LHCN-M2 (cell line): Measurements from ENCODE around the gene DMD. TPM values are rescaled to one million over a fixed set of nuclear protein-coding genes. Genes with fewer than 3 reads are reported as not detected.

Experiments used
- DNase-seq: peaks from one replicate; pipeline ENCODE4 v3.0.0-alpha.2; 2012; ENCODE audit warnings: low read depth
- total RNA-seq: library from RNA; depleted of rRNA; stranded (reverse); fragments of >200 nt; gene quantifications from 2 replicates; pipeline ENCODE4 v1.2.3, GENCODE V29; 2014

Gene DMD
- total RNA-seq, 1 experiment from 2014 or later, result 7.4 TPM

DNA sequence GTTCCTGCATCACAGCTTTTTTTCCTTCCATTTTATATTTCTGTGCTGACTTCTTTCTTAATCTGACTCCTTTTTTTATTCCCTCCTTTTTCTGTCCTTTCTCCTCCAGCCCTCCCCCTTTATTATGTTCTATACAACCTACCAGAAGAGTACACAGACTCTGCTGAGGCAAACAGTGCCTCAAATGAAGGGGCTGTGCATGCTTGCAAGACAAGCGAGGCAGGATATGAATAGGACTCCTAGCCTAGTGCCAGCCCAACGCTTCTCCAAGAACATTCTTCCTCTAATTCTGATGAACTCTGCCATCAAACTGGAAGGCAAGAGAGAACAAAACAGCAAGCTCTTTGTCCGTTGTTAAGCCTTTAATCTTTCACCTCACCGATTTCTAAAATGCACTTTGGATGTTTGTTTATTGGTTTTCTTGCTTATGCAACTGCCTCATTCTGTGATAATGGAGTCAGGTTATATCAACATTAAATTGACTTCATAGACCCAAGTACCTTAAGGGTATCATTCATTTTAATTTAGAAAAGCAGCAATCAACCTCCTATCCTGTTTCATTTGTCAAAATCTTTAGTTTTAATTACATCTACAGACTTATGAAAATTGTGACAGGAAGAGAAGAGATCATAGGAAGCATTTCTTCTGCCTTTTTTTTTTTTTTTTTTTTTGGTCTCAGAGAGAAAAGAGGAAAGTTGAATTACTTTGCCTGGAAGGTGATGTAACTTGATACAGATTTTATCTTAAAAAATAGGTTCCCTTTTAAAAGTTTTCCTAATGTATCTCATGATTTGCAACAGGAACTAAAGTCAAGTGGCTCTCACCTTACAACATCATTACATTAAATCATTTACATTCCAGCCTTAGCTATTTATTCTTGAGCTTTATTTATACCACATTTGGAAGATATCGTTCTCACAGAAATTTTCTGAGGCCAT, 1854.8 kb downstream of the DMD start:
- DNase-seq, result no peak

DNA sequence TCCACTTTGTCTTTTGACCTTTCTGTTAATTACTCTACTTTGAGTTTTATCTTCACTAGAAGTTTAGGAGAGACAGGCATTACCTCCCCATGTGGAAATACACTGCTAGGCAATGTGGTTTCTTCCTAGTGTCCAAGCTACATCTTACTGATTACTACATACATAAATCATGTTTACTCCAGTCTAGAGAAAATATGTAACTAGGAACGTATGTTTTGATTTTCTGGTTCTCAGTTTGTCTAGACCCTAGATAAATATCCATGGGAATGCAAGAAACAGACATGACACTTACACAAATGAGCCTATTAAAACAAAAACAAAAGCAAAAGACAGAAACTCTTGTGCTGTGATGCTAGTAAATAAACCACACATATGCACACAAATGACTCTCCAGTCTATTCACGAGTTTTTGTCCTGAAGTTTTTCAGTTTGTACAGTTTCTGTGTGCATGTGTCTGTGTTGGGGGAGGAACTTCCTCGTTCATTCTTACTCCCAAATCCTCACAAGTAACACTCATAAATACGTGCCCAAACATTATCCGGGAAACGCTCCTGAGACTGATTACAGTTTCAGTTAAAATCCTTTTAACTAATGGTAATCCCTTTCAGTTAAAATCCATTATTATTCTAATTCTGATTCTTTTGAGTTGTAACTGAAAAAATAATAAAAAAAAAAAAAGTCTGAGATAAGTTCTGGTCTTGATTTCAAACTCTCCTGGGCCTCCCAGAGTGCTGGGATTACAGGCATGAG, 1856.0 kb downstream of the DMD start:
- DNase-seq, result no peak

DNA sequence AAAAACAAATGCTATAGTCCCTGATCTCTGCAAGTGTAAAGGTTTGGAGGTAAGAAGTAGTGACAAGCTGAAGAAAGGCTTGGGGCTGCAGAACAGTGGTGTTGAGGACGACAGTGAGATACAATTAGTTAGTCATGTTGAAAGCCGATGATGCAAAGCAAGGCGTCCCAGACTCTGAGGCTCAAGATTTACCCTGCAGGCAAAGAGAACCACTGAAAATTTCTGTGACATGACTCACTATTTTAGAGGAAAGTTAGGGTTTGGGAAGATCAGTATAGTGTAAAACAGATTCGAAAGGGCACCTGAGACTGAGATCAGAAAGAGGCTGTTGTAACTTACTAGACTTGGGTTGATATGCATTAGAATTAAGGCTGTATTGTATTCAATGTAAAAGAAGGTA, 1858.3 kb downstream of the DMD start:
- peak; percentile 61 for DNase-seq

DNA sequence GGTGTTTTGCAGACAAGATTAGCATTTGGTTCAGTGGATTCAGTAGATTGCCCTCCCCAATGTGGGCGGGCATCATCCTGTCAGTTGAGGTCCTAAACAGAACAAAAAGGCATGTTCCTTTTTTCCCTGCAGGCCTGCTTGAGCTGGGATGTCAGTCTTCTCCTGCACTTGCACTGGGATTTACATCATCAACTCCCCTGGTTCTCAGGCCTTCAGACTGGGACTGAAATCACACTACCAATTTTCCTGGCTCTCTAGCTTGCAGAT, 1860.6 kb downstream of the DMD start:
- no peak for DNase-seq

DNA sequence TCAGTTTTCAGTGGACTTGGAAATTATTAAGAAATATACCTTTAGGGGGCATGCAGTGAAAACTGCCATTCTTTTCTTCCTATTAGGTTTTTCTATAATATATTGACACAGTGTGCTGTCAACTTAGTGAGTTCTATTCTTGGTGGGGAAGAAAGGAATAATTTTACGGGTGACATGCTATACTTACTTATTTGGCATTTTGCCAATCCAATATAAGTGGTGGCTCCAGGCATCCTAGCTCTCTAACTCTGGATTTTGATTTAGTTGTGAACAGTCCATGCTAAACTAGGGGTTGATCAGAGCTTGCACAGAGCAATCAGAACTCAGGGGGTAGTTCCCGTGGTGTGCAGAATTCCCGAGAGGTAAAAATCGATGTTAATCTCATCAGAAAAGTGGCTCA, 1861.8 kb downstream of the DMD start:
- no peak for DNase-seq

DNA sequence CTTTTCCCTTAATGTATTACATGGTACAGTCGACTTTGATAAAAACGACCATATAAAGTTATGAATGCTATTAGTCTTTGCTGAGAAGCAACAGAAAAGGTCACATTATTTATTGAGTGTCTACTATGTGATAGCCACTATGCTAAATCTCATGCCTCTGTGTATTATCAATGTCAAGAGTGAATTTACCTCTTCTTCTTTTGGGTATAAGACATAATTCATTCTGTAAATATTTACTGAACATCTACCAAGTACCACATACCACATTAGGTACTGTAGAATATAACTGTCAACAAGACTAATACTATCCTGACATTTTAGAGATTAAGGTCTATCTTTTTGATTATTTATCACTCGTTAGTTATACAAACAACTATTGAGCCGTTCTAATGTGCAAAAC, 1870.8 kb downstream of the DMD start:
- no peak for DNase-seq

DNA sequence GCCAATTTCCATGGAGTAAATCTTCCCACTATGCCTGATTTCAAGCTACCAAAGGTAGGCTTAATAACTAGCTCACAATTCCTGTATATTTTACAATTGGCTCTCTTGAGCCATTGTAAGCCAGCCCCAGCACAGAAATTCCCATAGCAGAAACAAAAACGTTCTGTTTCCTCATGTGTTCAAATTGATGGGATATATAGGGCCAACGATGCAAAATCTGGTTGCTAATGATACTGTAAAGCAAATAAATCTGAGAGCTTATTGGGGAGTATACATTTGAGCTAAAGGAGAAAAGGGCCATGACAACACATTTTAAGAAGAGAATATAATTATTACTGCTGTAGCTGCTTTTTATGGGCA, 1872.4 kb downstream of the DMD start:
- DNase-seq, result no peak

DNA sequence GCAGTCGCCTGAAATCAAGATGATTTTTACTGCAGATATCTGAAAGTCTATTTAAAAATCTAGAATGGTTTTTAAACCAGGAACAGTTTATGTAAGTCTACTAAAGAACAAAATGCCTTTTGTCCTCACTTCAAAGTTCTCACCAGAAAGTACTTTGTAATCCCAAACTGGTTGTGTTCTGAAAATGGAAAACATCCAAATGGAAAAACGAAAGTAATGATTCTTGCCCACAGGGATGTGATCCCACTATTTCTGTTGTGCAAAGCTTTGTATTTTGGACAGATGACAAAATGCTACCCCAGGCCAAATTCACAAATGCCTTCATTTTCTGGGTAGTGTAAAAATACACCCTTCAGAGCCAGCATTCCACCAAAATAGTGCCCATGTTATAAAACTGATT, 1874.0 kb downstream of the DMD start:
- DNase-seq, result no peak

DNA sequence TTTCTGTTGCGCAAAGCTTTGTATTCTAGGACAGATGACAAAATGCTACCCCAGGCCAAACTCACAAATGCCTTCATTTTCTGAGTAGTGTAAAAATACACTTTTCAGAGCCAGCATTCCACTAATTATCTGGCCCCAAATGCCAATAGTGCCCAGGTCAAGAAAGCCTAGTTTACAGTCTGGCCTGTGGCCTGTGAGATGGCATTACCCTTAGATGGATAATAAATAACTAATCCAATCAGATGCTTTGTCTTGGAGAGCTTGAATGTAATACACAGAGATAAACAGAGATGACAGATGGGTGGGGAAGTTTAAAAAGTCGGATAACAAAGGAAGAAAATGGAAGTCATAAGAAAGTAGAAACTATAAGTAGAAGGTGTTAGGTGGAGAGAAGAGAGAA, 1874.9 kb downstream of the DMD start:
- no peak for DNase-seq

DNA sequence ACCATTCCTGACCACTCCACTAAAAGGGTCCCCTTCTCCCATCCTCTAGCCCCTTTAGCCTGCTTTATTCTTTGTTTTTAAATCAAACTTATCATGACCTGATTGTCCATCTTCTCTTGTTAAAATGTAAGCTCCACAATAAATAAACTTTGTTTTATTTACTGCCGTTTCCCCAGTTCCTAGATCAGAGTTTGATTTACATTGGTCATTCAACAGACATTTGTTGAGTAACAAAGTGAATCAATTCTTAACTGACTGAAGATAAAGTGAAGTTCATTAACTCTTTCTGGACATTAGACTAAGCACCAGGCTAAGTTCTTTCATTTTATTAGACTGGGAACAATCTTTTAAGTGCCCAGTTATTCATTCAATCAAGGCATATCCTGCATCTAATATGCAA, 1876.4 kb downstream of the DMD start:
- DNase-seq, result no peak

DNA sequence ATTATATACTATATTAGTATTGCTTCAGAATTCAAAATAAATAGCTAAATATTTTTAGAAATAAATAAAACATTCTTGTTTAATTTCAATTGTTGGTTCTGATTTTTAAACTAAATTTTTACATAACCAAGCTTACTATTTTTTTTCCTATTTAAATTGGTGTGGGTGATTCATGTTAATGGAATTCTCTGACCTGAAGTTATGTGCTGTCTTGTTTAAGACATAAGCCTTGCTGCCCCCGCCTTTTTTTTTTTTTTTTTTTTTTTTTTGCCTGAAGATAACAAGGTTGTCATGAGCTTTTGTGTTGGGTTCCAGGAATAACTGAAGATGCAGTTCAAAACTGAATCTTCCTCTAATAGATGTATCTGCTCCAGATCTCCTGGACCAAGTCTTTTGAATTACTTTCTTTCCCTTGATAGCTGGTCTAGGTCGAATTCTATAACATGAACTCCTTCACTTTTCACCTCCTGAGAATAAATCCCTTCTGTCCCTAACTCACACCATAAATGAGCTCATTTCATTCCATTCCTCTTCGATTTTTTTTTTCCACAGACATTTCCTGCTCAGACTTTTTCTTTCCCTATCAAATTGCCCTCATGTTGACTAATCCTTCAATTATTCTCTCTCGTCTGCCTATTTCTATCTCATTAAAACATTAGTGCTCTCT, 1878.1 kb downstream of the DMD start:
- DNase-seq, result peak; percentile 52

DNA sequence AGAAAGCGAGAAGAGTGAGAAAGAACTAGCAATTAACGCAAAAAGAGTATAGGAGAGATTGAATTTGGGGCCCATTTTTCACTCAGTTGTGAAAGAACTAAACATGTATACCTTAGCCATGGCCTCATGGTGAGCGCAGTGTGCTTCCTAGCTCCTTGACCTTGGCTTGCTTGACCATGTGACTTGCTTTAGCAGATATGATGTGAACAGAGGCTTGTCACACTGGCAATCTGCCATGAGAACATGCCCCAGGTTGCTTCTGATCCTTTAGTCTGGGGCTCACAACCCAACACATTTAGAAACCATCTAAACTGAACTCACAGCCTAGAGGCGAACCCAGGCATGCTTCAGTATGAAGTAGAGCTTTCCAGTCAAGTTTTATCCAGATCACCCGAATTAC, 1879.4 kb downstream of the DMD start:
- no peak for DNase-seq

DNA sequence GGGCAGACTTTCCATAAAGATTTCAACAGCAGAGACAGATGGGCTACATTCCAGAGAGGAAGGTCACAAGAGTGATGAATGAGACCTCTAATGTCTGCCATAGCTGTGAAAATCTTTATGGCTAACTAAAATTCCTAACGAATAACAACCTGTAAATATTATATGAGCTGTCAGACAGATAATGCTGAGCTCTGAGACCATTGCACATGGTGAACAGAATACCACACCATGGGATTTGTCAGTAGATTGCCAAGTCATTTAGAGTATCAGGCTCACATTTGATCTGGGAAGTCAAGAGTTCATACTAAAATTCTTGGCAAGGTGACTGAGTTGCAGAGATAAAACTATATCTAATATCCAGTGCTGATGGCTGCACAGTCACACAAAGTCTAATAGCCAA, 1880.3 kb downstream of the DMD start:
- DNase-seq, result no peak

DNA sequence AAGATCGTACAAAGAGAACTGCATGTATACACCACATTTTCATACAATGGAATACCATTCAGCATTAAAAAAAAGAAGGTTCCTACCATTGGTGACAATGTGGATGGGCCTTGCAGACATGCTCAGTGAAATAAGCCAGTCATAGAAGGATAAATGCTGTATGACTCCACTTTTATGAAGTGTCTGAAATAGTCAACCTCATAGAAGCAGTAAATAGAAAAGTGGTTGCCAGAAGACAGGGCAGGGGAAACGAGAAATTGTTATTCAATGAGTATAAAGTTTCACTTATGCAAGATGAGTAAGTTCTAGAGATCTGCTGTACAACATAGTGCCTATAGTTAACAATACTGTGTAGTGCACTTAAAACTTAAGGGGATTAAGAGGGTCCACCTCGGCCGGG, 1882.1 kb downstream of the DMD start:
- DNase-seq, result no peak

DNA sequence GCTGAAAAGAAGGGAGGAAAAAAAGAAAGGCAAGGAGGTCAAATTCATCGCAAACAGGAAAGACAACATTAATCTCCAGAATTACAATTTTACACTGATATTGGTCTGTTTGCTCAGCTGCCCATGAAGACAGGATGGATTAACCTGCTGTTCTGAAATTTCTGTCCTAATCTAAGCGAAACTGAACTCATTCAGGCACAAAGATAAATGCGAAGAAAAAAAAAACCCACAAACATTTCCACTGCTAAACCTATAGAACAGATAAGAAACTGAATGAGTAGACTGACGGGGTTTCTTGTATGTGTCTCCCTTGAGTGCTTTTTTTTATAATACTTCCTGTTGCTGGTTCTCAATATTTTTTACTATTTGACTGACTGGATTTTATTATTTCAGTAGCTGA, 1887.7 kb downstream of the DMD start:
- DNase-seq, result no peak

DNA sequence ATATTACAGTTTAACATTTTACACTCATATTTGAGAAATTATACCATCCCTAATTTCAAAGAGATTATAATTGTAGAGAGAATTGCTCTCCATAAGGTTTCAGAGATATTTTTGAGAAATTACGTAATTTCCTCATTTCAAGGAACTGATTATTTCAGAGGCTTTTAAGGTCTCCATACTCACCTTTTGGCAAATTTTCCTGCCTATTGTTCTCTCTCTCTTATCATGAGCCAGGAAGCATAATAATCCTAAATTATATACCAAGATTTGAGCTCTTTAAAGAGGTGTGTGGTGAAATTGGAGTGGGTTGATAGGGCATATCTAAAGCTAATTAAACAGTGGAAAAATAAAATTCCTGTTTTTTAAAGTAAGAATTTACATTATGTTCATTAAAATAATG, 1890.6 kb downstream of the DMD start:
- no peak for DNase-seq

DNA sequence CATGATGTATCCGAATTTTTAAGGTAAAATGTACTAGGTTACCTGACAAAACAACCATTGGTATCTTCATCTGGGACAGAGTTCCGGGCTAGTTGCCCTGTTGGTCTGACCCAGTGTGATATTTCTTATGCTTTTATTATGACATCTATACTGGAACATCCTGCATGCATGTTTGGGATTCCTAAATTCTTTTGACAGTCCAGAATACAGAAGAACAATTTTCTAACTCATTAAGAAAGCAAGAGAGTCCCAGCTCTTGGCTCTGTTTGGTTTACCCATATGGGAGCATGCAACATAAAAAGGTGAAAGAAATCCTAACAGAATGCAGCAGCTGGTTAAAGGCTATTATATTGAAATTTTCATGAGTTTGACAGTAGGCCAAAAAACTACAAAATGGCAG, 1891.8 kb downstream of the DMD start:
- DNase-seq, result no peak

DNA sequence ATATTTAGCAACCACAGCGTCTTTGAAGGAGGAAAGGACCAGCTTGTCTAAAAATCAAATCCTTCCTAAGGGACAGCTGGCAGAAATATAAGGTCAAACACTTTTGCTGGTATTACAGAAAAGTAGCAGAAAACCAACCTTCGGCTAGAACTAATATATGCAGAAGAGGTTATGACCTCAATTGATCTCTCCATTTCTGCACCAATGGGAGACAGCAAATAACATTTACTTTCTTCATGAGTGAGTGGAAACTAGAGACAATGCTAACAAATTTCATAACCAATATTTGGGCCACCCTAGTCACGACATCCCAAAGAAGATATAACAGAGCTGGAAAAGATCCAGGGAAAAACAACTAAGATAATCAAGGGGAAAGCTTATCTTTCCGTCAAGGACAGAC, 1892.5 kb downstream of the DMD start:
- DNase-seq, result no peak

DNA sequence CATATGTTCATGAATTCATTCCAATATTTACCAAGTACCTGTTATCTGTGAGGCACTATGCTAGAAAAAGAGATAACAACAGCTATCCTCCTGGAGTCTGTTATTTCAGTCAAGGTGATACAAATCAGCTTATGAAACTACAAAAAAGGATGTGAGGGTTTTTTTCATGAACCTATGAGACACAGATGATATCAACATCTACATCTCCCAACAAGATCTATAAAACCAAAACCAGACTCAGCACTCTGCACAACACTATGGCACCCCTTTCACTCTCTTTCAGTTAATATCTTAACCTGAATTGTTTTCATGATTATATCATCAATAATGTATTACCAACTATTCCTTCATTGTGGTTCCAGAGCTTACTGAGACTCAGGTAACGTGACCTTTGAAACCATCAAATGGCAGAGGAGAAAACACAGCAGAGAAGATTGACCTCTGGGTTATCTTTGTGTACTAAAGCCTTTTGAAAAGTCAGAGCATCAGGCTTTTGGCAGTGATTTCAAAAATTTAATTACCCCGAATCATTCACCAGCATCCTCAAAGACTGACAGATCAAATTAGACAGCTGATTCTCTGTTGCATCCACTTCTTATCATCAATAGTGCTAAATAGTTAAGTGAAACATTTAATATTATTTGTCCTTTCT, 1894.9 kb downstream of the DMD start:
- DNase-seq, result no peak

DNA sequence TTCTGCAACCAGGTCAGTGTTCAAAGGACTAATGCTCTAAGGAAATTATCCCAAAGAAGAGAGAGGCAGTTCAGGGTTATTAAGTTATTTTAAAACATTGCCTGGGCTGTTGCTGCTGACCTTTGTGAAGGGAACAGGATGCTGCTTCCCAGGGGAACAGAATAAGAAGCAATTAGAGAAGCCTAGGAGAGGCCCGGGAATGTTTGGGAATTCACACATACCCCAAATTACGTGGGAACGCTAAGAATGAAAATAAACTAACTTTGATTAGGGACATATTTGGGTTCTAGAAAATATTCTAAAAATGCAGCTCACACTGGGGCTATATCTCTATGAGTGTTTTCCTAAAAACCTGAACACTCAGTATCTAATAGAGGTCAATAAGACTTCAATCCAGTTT, 1896.4 kb downstream of the DMD start:
- DNase-seq, result peak; percentile 35

DNA sequence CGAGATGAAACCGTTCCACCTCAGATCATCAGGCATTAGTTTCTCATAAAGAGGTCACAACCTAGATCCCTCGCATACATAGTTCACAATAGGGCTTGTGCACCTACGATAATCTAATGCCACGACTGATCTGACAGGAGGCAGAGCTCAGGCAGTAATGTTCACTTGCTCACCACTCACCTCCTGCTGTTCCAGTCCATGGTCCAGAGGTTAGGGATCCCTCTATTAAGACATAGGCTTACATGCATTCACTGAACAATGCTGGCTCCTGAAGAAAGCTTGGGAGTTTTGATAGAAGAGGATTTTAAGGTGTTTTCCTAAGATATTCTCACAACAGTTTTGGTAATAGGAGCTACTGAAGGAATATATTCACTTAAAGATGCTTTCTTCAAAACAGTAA, 1903.4 kb downstream of the DMD start:
- no peak for DNase-seq

DNA sequence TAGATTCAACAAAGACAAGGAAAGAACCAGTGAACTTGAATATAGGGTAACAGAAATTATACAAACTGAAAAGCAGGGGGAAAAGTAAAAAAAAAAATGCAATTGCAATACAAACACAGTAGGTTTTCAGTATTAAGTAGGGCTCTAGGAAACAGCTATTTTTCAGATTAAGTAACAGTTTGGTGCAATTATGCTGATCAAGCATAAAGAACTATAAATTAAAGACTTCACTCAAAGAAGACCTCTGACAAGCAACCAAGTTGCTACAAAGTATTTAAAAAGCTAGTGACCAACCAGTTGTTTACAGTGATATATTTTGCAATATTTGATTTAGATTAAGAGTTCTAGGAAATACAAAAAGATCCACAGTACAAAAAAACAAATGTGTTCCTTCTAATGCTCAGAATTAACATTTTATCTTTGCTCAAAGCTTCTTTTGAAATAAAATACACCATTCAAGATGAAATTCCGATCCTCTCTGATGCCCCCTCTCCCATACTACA, 1908.7 kb downstream of the DMD start:
- DNase-seq, result no peak
